ENCODE measurements around the gene IRS1. TPM values are rescaled to one million over a fixed set of nuclear protein-coding genes. Genes with fewer than 3 reads are reported as not detected.

IRS1 gene
- total and polyA plus RNA-seq, 12 donors, result 10.0 to 55.7 (median 25.0) TPM

DNA sequence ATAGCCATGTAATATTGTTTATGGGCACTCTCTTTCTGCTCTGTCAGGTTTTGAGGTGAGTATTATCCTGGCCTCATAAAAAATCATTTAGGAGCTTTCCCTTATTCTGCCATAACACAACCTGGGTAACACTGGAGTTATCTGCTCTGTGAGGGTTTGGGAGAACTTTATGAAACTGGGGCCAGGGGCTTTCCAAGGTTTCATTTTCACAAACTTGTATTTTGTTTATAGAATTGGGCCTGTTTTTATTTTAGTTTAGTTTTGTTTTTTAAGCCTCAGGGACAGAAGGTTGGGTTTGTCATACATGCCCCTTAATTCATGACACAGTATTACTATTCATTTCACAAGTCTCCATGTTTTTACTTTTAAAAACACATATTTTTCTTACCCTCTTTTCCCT lies 83.5 kb downstream of the IRS1 start:
- Histone ChIP-seq H3K9me3 (replicated peaks in 1 of 3) (no peaks in the 10 kb centered on the region), H3K4me1 (replicated peaks in 1 of 2) (no peaks in the 10 kb centered on the region), H3K36me3 (replicated peaks in 1 of 2) (no peaks in the 10 kb centered on the region), H3K27me3 (no peaks in the 10 kb centered on the region), H3K4me3 (no peak overlapping the region), H3K27ac (no peak overlapping the region)
- TF ChIP-seq, protein P1, sequence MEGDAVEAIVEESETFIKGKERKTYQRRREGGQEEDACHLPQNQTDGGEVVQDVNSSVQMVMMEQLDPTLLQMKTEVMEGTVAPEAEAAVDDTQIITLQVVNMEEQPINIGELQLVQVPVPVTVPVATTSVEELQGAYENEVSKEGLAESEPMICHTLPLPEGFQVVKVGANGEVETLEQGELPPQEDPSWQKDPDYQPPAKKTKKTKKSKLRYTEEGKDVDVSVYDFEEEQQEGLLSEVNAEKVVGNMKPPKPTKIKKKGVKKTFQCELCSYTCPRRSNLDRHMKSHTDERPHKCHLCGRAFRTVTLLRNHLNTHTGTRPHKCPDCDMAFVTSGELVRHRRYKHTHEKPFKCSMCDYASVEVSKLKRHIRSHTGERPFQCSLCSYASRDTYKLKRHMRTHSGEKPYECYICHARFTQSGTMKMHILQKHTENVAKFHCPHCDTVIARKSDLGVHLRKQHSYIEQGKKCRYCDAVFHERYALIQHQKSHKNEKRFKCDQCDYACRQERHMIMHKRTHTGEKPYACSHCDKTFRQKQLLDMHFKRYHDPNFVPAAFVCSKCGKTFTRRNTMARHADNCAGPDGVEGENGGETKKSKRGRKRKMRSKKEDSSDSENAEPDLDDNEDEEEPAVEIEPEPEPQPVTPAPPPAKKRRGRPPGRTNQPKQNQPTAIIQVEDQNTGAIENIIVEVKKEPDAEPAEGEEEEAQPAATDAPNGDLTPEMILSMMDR (IDR thresholded peaks at IDR 0.05), result no peak
- no peak for TF ChIP-seq POLR2A (IDR thresholded peaks at IDR 0.05)
- intact Hi-C loops (cut with DNase I), result no loop called here
- DNase-seq, result no peak

DNA sequence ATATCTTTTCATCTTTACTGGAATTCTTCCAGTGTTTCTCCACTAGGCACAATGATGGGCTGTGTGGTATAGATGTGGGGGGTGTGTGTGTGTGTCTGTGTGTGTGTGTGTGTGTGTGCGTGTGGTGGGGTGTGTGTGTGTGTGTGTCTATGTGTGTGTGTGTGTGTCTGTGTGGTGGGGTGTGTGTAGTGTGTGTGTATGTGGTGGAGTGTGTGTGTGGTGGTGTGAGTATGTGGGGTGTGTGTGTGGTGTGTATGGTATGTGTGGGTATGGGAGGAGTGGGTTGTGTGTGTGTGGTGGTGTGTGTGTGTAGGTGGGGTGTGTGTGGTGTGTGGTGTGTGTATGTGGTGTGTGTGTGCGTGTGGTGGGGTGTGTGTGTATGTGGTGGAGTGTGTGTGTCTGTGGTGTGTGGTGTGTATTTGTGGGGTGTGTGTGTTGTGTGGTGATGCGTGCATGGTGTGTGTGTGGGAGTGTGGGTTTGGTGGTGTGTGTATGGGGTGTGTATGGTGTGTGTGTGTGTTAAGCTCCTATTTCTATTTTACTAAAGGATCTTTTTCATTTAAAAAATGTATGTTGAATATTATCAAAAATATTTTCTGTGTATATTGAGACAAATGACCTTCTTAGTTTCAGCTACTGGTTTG lies 84.2 kb downstream of the IRS1 start:
- Histone ChIP-seq H3K36me3 (replicated peaks in 1 of 2) (no peaks in the 10 kb centered on the region), H3K27ac (no peak overlapping the region), H3K27me3 (no peaks in the 10 kb centered on the region), H3K4me3 (no peak overlapping the region), H3K4me1 (replicated peaks in 1 of 2) (no peaks in the 10 kb centered on the region), H3K9me3 (replicated peaks in 1 of 3) (no peaks in the 10 kb centered on the region)
- DNase-seq, result no peak
- intact Hi-C loops (cut with DNase I), result no loop called here
- WGBS, 4 donors, result 75 to 88% (median 86%) methylated on average over 3 of the region's 3 CpGs
- TF ChIP-seq, protein P1 (IDR thresholded peaks at IDR 0.05), result no peak
- TF ChIP-seq POLR2A (IDR thresholded peaks at IDR 0.05), result no peak

DNA sequence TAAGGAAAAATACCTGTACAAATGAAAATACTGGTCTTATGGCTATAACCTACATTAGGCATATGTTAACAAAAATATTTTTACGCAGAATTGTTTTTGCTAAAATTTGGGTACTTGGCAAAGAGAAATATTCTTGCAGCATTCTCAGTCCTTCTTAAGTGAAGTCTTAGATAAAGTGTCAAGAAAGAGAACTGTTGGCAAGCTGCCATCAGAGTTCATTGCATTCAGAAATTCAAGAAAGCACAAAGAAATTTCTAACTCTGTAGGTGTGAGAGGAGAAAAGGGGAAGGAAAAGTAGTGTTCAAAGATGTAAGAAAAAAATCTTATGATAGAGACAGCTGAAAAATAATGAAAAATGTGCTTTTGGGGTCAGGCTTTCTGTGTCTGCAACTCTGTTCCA lies 86.7 kb downstream of the IRS1 start:
- Histone ChIP-seq H3K4me1 (replicated peaks in 1 of 2) (no peaks in the 10 kb centered on the region), H3K9me3 (replicated peaks in 1 of 3) (no peaks in the 10 kb centered on the region), H3K36me3 (replicated peaks in 1 of 2) (no peaks in the 10 kb centered on the region), H3K27ac (no peak overlapping the region), H3K27me3 (no peaks in the 10 kb centered on the region), H3K4me3 (no peak overlapping the region)
- 87 to 96% (median 93%) methylated on average over 1 of the region's 1 CpG for WGBS, 4 donors
- TF ChIP-seq POLR2A (IDR thresholded peaks at IDR 0.05), result no peak
- TF ChIP-seq, protein P1 (IDR thresholded peaks at IDR 0.05), result no peak
- intact Hi-C loops (cut with DNase I), result no loop called here
- no peak for DNase-seq

DNA sequence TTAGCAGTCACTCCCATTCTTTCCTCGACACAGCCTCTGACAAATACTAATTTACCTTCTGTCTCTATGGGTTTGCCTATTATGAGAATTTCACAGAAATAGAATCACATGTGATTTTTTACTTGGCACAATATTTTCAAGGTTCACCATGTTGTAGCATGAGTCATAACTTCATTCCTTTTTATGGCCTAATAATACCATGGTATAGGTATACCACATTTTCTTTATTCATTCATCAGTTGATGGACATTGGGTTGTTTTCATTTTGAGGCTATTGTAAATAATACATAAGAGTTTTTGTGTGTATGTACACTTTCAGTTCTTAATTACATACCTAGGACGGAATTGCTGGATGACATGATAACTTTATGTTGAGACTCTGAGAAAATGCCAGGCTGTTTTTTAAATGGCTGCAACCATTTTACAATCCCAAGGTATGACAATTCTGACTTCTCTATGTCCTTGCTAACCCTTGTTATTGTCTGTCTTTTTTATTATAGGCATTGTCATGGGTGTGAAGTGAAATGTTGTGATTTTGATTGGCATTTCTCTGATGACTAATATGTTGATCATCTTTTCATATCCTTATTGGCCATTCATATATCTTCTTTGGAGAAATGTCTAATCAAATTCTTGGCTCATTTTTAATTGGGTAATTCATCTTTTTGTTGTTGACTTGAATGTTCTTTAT lies 87.9 kb downstream of the IRS1 start:
- DNase-seq, result no peak
- intact Hi-C loops (cut with DNase I), result no loop called here
- Histone ChIP-seq H3K9me3 (replicated peaks in 1 of 3) (no peaks in the 10 kb centered on the region), H3K4me1 (replicated peaks in 1 of 2) (no peaks in the 10 kb centered on the region), H3K27me3 (no peaks in the 10 kb centered on the region), H3K36me3 (replicated peaks in 1 of 2) (no peaks in the 10 kb centered on the region), H3K4me3 (no peak overlapping the region), H3K27ac (no peak overlapping the region)
- TF ChIP-seq, protein P1 (IDR thresholded peaks at IDR 0.05), result no peak
- TF ChIP-seq POLR2A (IDR thresholded peaks at IDR 0.05), result no peak
- WGBS, 4 donors, result 64 to 74% (median 69%) methylated on average over 2 of the region's 2 CpGs
